HG03060 (cell line): ENCODE data around the gene CEBPA.

Source experiments
- ATAC-seq: cut with Tn5 transposase; IDR thresholded peaks from one replicate; pipeline ENCODE4 v1.9.1; 2021; ENCODE audit warnings: low read depth, moderate number of reproducible peaks; ENCODE audit not compliant: unreplicated experiment

CEBPA gene

GRCh38 chr19:33254245-33254824, 48.0 kb downstream of the CEBPA start:
- ATAC-seq, result no peak

DNA sequence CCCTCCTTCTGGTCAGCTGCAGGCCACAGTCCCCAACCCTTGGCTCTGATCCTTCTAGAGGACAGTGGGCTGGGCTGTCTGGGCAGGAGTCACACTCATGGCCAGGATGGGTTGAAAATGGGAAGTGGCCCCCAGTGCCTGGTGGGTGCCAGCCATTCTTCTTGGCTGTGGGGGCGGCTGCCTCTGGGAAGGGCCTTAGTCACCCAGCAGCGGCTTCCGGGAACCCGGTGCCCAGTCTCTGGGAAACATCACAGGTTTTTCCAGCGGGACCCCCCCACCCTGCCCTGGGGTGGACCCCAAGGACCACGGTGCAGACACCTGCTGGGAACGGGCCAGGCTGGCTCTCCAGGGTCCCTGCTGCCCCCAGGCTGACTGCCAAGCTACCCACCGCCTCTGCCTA, 49.4 kb downstream of the CEBPA start:
- no peak for ATAC-seq

DNA sequence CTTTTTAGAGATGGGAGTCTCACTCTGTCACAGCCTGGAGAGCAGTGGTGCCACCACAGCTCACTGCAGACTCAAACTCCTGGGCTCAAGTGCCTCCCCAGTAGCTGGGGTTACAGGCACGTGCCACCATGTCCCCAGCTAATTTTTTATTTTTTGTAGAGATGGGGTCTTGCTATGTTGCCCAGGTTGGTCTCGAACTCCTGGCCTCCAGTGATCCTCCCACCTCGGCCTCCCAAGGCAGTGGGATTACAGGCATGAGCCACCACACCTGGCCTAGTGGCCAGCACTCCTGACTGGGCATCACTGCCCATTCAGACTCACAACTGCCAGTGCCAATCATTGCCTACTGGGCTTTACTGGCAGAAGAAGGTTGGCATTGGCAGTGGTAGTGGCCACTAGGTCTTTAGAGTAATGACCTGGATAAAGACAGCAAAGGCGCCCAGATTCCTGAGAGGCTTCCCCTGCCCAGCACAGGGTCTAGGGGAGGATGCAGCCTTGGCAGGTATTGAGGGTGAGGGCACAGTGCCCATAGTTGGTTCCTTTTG, 49.8 kb downstream of the CEBPA start:
- ATAC-seq, result no peak

DNA sequence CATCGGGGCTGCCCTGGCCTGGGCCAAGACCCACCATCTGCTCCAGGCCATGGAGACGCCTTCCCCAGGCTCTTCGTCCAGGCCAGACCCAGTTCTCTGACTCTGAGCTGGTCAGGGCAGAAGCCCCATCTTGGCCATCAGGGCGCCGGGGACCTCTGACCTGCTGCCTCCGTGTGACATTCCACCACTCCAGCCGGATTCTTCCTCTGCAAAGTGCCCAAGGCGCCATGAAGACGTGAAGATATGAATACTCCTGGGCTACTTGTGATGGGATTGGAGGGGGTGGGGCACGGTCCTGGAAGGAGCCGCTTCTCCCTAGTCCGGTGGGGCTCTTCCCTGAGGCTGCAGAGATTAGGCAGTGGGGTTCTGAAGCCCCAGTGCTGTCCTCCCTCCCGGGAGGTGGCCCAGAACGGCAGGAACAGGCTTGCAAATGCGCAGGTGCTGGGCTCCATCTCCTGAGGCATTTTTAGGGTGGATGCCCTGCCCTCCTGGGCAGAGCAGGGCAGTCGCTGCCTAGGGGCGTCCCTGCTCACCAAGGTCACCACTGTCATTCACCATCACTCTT, 50.7 kb downstream of the CEBPA start:
- no peak for ATAC-seq

DNA sequence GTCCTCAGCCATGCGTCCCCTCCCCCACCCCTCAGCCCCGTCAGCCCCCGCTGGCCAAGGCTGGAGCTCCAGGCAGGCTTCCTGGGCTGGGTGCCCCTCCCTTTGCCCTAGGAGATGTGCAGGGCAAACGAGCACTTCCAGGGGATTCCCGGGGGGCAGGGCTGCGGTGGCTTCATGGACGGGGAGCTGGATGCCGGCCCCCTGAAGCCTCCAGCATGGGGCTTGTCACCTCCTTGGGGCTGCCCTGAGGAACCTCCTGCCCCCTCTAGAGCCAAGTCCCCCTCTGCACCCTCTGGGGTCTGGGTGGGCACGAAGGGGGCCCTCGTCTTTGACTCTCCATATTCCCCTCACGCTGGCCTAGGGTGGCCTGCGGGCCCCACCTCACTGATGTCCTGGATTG, 51.3 kb downstream of the CEBPA start:
- ATAC-seq, result no peak

GRCh38 chr19:33250500-33250899, 51.8 kb downstream of the CEBPA start:
- ATAC-seq, result no peak
